WTC11 (cell line): ENCODE measurements around the gene ZIC1.

ENCODE experiments used
- ATF1 ChIP-seq: sonication (generic); formaldehyde crosslinking; IDR thresholded peaks from 2 replicates; pipeline ENCODE4 v1.8.1; 2023; ENCODE audit warnings: mild to moderate bottlenecking, moderate library complexity, missing genetic modification reagents
- CBFB ChIP-seq: sonication (generic); formaldehyde crosslinking; IDR thresholded peaks from 2 replicates; pipeline ENCODE4 v1.8.1; 2022; ENCODE audit warnings: mild to moderate bottlenecking, low read depth, missing genetic modification reagents
- CREB1 ChIP-seq: sonication (generic); formaldehyde crosslinking; IDR thresholded peaks from 2 replicates; pipeline ENCODE4 v1.8.0; 2023; ENCODE audit warnings: mild to moderate bottlenecking, missing genetic modification reagents
- CREM ChIP-seq: sonication (generic); formaldehyde crosslinking; IDR thresholded peaks from 2 replicates; pipeline ENCODE4 v1.8.1; 2022; ENCODE audit warnings: mild to moderate bottlenecking, missing genetic modification reagents, moderate library complexity
- ELF4 ChIP-seq: sonication (generic); formaldehyde crosslinking; IDR thresholded peaks from 2 replicates; pipeline ENCODE4 v1.8.1; 2022; ENCODE audit warnings: low read depth, mild to moderate bottlenecking, moderate library complexity, missing genetic modification reagents
- FOXK1 ChIP-seq: sonication (generic); formaldehyde crosslinking; IDR thresholded peaks from 2 replicates; pipeline ENCODE4 v1.8.0; 2022; ENCODE audit warnings: mild to moderate bottlenecking, moderate library complexity, missing genetic modification reagents
- NFE2L1 ChIP-seq: sonication (generic); formaldehyde crosslinking; IDR thresholded peaks from 2 replicates; pipeline ENCODE4 v1.8.1; 2023; ENCODE audit warnings: missing genetic modification reagents
- TEAD1 ChIP-seq: sonication (generic); formaldehyde crosslinking; IDR thresholded peaks from 2 replicates; pipeline ENCODE4 v1.8.0; 2022; ENCODE audit warnings: mild to moderate bottlenecking, missing genetic modification reagents
- TF ChIP-seq, protein P1 (sequence below): fragments of 200-600 bp; IDR thresholded peaks from 2 replicates; pipeline ENCODE4 v1.8.0; 2022; ENCODE audit warnings: antibody characterized with exemption
- TF ChIP-seq, protein P2 (sequence below): sonication (generic); formaldehyde crosslinking; IDR thresholded peaks from 2 replicates; pipeline ENCODE4 v1.8.1; 2022; ENCODE audit warnings: mild to moderate bottlenecking, missing genetic modification reagents, moderate library complexity, borderline replicate concordance

DNA sequence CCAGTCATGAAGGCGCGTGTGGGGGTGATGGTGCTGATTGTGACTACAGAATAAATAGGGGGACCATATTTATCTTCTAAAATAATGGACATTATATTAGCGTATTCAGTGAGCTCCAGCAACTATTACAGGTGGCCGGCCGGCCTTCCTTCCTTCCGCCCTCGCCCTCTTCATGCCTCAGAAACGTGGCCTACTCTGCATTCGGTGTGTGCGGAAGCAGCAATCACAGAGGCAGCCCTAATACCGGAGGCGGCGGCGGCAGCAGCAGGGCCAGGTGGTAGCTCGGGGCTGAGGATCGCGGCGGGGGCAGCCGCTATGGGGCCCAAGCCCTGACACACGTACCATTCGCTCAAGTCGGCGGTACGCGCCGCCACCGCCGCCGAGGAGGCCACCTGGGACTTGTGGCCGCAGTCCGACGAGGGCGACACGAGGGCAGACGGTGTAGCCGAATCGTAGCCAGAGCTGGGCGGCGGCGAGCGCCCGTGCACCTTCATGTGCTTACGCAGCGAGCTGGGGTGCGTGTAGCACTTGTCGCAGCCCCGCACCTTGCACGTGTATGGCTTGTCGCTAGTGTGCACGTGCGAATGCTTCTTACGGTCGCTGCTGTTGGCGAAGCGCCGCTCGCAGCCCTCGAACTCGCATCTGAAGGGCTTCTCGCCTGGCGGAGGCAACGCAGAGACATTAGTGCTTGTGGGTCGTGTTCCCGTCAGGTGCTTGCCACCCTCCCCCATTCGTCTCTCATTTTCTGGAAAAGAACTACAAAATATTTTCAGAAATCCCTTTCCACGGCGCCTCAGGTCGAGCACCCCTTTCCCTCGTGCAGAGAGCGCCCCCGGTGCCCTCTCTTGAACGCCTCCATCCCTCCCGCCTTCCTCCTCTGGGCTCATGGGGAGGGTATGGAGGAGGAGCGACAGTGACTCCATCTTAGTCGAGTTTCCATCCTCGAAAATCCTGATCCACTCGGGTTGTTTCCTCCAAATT lies 18.3 kb upstream of the ZIC1 start:
- TF ChIP-seq, protein P1, sequence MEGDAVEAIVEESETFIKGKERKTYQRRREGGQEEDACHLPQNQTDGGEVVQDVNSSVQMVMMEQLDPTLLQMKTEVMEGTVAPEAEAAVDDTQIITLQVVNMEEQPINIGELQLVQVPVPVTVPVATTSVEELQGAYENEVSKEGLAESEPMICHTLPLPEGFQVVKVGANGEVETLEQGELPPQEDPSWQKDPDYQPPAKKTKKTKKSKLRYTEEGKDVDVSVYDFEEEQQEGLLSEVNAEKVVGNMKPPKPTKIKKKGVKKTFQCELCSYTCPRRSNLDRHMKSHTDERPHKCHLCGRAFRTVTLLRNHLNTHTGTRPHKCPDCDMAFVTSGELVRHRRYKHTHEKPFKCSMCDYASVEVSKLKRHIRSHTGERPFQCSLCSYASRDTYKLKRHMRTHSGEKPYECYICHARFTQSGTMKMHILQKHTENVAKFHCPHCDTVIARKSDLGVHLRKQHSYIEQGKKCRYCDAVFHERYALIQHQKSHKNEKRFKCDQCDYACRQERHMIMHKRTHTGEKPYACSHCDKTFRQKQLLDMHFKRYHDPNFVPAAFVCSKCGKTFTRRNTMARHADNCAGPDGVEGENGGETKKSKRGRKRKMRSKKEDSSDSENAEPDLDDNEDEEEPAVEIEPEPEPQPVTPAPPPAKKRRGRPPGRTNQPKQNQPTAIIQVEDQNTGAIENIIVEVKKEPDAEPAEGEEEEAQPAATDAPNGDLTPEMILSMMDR = no peak
- TF ChIP-seq CBFB (CRISPR knock-in tag) (no peak), CREM (CRISPR knock-in tag) (peak; percentile 71; the same call in 1 of the 2 replicates), TEAD1 (CRISPR knock-in tag) (peak; percentile 76), ELF4 (CRISPR knock-in tag) (0 out of 2 replicates have a peak, but pooled peaks have one; percentile 60), NFE2L1 (CRISPR knock-in tag) (peak; percentile 80), FOXK1 (CRISPR knock-in tag) (no peak), CREB1 (CRISPR knock-in tag) (0 out of 2 replicates have a peak, but pooled peaks have one; percentile 77), ATF1 (CRISPR knock-in tag) (0 out of 2 replicates have a peak, but pooled peaks have one; percentile 70)
- TF ChIP-seq, protein P2, sequence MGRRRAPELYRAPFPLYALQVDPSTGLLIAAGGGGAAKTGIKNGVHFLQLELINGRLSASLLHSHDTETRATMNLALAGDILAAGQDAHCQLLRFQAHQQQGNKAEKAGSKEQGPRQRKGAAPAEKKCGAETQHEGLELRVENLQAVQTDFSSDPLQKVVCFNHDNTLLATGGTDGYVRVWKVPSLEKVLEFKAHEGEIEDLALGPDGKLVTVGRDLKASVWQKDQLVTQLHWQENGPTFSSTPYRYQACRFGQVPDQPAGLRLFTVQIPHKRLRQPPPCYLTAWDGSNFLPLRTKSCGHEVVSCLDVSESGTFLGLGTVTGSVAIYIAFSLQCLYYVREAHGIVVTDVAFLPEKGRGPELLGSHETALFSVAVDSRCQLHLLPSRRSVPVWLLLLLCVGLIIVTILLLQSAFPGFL (CRISPR knock-in tag) = peak; percentile 92; the same call in 1 of the 2 replicates
